ENCODE results near the gene THSD4.
A peak's percentile ranks its signal among the peaks of the same experiment; 100 is the strongest.

THSD4 gene

GRCh38 chr15:71380345-71380744 lies 265.1 kb downstream of the THSD4 start:
- H3K27ac ChIP-seq = no peak overlapping the region
- TF ChIP-seq CTCF (IDR thresholded peaks at IDR 0.05; ENCODE audit: low read depth, low read length) = no peak
- no peak for DNase-seq
- no peak overlapping the region for H3K4me3 ChIP-seq (ENCODE audit: low read depth, low read length)
- no peaks in the 10 kb centered on the region for H3K9me3 ChIP-seq (ENCODE audit: severe bottlenecking)
- no peaks in the 10 kb centered on the region for H3K36me3 ChIP-seq
- H3K27me3 ChIP-seq (ENCODE audit: insufficient read depth, low read depth, severe bottlenecking) = no peaks in the 10 kb centered on the region

GRCh38 chr15:71384501-71384900 lies 269.2 kb downstream of the THSD4 start:
- no peak for DNase-seq

GRCh38 chr15:71385026-71385425 lies 269.8 kb downstream of the THSD4 start:
- Histone ChIP-seq H3K36me3 (no peaks in the 10 kb centered on the region), H3K27me3 (ENCODE audit: insufficient read depth, low read depth, severe bottlenecking) (no peaks in the 10 kb centered on the region), H3K4me3 (ENCODE audit: low read depth, low read length) (no peak overlapping the region), H3K27ac (no peak overlapping the region), H3K9me3 (ENCODE audit: severe bottlenecking) (no peaks in the 10 kb centered on the region)
- no peak for DNase-seq
- TF ChIP-seq CTCF (IDR thresholded peaks at IDR 0.05; ENCODE audit: low read depth, low read length) = no peak

More at GRCh38 chr15:71384501-71384900, 269.2 kb downstream of the THSD4 start:
- no peak for TF ChIP-seq CTCF (IDR thresholded peaks at IDR 0.05; ENCODE audit: low read depth, low read length)
- no peak overlapping the region for H3K4me3 ChIP-seq (ENCODE audit: low read depth, low read length)
- H3K27me3 ChIP-seq (ENCODE audit: insufficient read depth, low read depth, severe bottlenecking) = no peaks in the 10 kb centered on the region
- H3K9me3 ChIP-seq (ENCODE audit: severe bottlenecking) = no peaks in the 10 kb centered on the region
- no peaks in the 10 kb centered on the region for H3K36me3 ChIP-seq
- H3K27ac ChIP-seq = no peak overlapping the region

GRCh38 chr15:71385457-71385856 lies 270.2 kb downstream of the THSD4 start:
- H3K4me3 ChIP-seq (ENCODE audit: low read depth, low read length) = no peak overlapping the region
- no peak for TF ChIP-seq CTCF (IDR thresholded peaks at IDR 0.05; ENCODE audit: low read depth, low read length)
- no peaks in the 10 kb centered on the region for H3K36me3 ChIP-seq
- DNase-seq = no peak
- H3K9me3 ChIP-seq (ENCODE audit: severe bottlenecking) = no peaks in the 10 kb centered on the region
- H3K27ac ChIP-seq = no peak overlapping the region
- no peaks in the 10 kb centered on the region for H3K27me3 ChIP-seq (ENCODE audit: insufficient read depth, low read depth, severe bottlenecking)

GRCh38 chr15:71386005-71386404 lies 270.7 kb downstream of the THSD4 start:
- no peak for DNase-seq
- Histone ChIP-seq H3K27me3 (ENCODE audit: insufficient read depth, low read depth, severe bottlenecking) (no peaks in the 10 kb centered on the region), H3K27ac (no peak overlapping the region), H3K36me3 (no peaks in the 10 kb centered on the region), H3K9me3 (ENCODE audit: severe bottlenecking) (no peaks in the 10 kb centered on the region), H3K4me3 (ENCODE audit: low read depth, low read length) (no peak overlapping the region)
- no peak for TF ChIP-seq CTCF (IDR thresholded peaks at IDR 0.05; ENCODE audit: low read depth, low read length)

- H3K27me3 ChIP-seq (ENCODE audit: insufficient read depth, low read depth, severe bottlenecking) = no peaks in the 10 kb centered on the region
- TF ChIP-seq CTCF (IDR thresholded peaks at IDR 0.05; ENCODE audit: low read depth, low read length) = 0 out of 2 replicates have a peak, but pooled peaks have one; percentile 12
- H3K27ac ChIP-seq = no peak overlapping the region
- no peak overlapping the region for H3K4me3 ChIP-seq (ENCODE audit: low read depth, low read length)
- no peaks in the 10 kb centered on the region for H3K36me3 ChIP-seq
- DNase-seq = no peak
- H3K9me3 ChIP-seq (ENCODE audit: severe bottlenecking) = no peaks in the 10 kb centered on the region
Observed at GRCh38 chr15:71386448-71387236, 271.4 kb downstream of the THSD4 start.
